CD4-positive, alpha-beta T cell treated with Interleukin-10 for 1 hour (primary cell): ENCODE measurements around the gene SH3TC1.
A peak's percentile ranks its signal among the peaks of the same experiment; 100 is the strongest.

Experiments used
- DNase-seq: peaks from one replicate; pipeline ENCODE4 v3.0.0-alpha.2; 2020

SH3TC1 gene

DNA sequence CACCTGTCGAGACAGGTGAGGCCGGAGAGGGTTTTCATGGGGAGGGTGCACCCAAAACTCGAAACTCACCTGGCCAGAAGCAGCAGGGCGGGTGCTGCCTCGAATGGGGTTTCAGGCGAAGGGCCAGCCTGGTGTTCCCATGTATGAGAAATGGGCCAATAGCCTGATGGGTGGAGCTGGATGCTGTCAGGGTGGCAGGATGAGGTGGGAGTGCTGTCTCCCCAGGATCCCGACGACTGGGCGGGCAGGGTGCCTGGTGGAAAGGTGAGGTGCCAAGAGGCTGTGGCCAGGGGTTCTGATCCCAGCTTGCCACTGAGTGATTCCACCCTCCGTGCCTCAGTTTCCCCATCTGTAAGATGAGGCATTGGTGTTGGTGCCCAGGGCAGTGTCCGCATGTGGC is 16.8 kb upstream of the SH3TC1 start:
- DNase-seq, result no peak

DNA sequence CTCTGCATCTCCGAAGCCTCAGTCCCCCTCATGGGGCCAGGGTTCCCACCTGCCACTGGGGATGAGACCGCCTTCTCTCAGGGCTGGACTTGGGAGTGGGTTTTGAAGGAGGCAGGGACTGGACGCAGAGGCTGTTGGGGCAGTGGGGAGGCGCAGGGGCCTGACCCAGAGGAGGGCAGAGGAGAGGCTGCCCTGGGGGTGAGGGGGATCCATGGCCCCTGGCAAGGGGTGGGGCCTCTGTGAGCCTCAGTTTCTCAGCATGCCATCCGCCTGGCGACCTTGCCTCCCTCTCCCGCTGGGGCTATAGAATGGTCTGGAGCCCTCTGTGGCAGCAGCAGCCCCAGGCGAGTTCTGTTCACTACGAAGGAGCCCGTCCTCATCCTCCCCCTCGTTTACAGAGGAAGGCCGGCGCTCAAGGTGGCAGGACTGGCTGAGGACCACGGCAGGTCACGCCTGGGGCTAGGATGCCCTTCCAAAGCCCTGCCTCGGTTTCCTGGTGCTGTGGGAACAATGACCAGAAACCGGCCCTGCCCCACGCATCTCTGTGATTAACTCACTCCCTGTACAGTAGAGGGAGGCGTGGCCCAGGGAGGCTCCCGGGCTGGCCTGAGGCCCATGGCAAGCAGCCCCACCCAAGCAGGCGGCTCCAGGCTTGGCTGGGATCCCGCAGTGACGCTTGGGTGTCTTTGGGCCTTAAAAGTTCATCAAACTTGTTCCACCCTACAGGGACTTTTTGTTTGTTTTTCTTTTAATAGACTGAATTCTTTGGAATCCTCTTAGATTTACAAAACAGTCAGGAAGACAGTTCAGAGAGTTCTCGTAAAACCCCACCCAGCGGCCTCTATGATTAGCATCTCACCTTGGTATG is 16.0 kb upstream of the SH3TC1 start:
- DNase-seq, result no peak

DNA sequence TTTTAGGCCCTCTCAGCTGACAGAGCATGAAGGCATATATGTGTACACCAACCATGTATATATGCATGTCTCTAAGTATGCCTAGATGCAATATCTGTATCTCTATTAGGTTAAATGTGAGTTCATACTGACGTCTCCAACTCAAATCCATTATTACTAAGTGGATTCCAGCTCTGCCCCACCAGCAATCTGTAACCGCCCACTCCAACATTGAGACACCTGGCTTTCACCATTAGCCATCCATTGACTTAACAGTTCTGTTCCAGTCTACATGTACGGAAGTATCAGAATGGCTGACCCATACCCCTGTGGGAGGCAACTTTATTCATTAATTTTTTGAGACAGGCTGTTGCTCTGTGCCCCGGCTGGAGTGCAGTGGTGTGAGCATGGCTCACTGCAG is 15.0 kb upstream of the SH3TC1 start:
- DNase-seq, result no peak

DNA sequence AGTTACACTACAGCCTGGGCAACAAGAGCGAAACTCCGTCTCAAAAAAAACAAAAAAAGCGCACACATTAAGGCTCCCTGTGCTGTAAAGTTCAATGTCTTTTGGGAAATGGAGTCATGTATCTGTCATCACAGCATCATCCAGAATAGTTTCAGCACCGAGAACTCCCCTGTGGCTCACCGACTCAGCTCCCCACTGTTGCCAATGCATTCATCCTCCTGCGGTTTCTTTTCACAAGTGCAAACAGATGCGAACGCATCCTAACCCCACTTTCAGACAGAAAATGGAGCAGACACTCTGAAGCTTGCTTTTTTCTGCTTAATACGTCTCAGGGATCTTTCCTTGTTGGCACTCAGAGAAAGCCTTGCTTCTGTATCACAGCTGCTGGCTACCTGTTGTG is 13.8 kb upstream of the SH3TC1 start:
- DNase-seq, result no peak

DNA sequence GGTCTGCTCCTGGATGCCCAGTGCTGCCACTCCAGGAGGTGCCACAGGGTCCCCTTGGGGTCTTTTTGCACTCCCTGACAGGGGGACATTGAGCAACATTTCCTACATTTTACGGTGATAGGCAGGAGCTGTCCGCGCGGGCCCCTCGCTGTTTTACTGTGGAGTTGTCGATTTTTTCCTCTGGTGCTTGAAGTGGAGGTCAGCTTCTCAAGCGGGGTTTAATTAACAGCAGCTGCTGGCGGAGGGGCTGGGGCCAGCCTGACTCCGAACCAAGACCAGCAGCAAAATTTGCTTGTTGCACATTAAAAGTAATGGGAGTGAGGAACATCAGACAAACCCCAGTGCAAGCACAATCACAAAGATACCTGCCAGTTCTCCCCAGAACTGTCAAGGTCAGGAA is 13.2 kb upstream of the SH3TC1 start:
- no peak for DNase-seq

DNA sequence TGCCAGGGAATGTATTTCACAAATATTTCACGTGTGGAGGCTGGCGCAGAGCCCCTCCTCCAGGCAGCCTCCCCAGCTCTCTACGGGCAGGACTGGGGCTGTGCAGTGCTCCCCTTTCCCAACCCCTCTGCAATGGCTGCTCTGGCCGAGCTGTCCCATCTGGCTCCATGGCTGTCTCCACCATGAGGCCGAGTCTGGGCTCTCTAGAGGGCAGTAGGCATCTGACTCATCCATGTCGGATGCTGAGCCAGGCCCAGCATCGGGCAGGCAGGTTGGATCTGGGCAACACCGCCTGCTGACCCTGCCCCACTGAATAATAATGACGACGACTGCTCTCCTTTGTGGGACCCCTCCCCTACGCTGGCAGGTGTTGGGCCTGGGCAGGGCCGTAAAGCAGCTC is 11.0 kb upstream of the SH3TC1 start:
- no peak for DNase-seq

DNA sequence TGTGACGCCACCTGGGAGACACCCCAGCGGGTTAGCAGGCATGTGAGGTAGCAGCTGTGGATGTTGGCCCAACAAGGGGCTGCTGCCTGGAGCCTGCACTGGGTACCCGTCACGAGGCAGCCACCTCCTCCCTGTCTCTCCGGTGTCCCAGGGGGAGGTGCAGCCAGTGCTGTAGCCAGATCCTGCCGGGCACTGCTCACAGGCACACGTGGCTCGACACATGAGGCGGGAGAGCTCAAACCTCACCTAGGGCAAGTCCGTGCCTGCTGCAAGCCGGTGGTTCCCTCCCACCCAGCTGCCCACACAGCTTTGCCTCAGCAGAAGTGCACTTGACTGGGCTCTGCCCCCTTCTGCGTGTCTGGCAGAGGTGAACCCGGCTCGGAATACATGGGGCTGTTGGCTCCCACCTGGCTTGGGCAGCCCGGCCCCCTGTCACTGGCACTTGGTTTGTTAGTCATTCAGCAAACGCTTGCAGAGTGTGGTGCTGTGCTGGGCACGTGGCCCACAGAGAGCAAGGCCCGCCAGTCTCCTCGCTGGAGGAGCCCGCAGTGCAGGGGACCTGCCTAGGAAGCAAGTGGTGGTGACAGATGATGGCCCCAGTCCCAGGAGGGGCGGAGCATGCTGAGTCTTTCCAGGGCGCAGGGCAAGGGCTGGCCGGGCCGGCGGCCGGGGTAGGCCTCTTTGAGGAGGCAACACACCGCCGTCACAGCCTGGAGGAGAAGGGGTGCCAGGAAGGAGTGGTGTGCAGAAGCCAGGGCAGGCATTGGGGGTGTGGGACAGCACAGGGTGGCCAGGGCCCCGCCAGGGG is 10.1 kb upstream of the SH3TC1 start:
- DNase-seq, result no peak

DNA sequence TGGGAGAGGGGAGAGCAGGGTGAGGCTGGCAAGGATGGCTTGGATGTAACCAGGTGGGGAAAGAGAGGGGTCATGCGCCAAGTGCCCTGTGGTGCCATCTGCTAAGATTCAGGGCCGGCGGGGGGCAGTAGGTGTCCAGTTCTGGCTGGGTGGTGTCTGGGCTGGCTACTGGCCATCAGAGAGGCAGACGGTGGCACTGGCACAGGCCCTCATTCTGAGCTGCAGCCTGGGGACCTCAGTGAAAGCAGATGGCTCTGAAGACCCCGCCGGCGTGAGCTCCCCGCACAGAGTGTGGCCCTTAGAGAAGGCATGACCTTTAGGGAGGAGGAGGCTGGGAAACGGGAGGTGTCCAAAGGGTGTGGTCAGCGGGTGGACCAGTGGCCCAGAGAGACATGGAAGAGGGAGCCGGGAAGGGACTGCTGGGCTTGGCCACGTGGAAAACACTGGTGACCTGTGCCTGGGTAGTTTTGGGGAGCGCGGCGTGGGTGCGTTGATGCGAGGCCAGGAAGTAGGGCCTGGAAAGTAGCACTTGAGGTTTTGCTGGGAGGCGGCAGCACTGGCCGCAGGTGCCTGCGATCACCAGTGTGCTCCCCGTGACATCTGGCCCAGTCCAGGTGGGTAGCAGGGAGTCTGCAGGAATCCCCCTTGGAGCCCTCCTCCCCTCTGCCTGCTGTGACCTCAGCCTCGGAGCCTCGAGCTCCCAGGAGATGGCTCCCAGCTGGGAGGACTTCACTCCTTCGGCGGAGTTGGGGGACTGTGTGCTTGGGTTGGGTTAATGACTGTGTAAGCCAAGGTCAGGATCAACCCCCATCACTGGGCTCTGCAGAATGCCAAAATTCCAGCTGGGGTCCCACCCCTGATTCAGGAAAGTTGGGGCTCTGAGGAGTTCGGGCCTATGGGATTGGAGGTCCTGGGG is 9.3 kb upstream of the SH3TC1 start:
- no peak for DNase-seq

DNA sequence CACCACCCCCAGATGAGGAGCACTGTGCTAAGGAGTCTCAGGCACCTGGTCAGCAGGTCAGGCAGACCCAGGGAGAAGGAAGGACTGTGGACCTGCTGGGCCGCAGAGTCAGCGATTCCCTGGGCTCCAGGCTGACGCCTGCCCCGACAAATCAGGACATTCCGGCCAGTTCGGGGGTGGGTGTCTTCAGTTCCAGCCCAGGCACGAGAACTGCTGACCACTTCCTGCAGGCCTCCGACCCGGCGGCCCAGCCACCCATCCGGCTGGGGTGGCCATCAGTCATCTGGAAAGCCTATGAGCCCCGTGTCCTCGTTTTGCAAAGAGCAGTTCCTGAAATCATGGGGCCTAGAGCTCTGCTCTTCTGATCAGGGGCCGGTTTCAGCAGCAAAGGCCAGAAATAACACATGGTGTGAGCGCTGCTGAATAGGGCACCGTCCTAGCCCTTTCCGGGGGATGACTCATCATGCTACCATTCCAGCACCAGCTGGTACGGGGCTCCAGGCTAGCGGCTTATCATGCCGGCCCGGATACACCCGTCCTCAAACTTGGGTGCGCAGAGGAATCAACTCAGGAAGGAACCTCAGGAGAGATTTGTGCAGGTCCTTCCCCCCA is 7.8 kb upstream of the SH3TC1 start:
- no peak for DNase-seq

DNA sequence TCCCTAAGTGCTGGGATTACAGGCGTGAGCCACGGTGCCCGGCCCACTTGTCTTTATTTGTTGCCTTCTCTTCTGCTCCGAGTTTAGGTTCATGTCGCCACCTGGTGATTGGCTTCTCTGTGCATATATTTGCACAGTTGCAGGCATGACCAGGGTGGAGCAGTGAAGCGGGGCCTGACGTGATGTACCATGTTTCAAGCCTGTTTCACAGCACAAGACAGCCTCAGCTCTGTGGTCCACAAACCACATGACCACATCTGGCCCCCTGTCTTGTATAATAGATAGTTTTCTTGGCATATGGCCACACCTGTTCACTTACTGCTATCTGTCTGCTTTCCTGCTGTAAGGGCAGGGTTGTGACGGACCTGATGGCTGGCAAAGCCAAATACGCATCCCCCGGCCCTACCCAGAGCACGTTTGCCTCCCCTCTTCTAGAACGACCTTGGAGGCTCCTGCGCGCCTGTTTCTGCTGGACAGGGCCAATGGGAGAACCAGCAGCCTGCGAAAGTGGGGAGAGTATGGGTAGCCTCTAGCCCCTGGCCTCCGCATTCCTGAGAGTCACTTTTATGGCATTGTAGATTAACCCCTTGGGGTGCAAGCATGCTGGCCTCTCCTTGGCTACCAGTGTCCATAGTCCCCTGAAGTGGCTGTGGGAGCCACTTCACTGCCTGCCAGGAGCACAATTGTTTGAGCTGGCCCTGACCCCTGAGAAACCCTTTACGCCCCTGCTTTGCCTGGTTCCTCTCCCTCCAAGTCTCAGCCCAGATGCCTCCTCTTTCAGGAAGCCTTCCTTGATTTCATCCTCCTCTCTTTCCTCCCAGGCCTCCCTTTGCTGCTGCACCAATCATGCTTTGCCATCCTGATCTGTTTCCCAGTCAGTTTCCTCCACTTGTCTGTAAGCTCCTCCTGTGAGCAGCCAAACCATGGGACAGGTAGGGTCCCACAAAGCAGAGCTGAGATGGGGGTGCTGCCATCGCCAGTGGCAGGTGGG is 6.0 kb upstream of the SH3TC1 start:
- DNase-seq, result peak; percentile 33

DNA sequence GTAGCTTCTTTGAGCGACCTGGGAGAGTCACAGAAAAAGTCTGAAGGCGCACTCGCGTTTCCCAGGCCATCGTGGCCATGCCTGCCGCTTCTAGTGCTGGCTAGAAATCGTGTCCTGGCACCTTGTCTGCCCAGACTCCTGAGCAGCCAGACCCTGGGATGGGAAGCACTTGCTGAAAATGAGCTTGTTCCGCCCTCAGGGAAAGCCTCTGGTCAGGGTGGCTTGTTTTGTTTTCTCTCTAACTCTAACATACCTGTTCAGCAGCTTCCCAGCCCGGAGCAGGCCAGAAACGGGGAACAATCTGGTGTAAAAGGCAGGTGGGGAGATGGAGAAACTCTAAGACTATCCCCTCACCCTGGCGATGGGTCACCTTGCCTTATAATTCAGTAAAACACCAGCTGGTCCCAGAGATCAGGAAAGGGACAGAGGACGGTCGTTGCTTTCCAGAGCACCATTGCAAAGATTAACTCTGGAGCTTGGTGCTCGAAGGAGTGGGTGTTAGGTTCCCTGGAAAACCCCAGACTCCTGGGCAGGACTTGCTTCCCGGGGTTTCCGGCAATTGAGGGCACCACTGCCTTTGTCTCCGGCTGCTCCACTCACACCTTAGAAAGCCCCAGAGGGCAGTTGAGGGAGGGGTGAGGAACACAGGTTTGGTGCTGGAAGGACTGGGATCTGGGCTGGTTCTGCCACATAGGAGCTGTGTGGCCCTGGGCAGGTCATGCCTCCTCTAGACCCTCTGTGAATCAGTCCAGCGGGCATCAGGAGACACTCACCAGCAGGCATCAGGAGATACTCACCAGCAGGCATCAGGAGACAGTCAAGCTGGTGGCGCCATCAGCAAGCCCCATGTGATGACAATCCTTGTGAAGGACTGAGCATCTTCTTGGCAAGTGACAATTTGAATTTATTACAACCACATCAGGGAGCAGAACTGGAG is 4.5 kb upstream of the SH3TC1 start:
- DNase-seq, result no peak

DNA sequence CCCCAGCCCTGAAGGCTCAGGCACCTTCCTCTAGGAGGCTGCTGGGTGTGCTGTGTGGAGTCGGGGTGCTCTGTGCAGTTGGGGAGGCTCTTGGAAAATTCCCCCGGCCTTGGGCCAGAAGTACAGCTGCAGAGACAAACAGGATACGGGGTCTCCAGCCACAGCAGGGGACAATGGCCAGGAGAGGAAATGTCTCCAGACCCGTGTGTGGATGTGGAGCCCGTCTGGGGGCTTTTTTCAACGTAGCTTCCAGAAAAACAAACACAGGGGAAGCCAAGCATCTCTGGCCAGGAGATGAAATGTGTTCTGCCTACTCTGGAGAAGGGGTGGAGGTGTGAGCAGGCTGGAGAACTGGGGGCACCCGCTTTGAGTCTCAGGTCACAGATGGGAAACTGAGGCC is 3.7 kb upstream of the SH3TC1 start:
- DNase-seq, result no peak

DNA sequence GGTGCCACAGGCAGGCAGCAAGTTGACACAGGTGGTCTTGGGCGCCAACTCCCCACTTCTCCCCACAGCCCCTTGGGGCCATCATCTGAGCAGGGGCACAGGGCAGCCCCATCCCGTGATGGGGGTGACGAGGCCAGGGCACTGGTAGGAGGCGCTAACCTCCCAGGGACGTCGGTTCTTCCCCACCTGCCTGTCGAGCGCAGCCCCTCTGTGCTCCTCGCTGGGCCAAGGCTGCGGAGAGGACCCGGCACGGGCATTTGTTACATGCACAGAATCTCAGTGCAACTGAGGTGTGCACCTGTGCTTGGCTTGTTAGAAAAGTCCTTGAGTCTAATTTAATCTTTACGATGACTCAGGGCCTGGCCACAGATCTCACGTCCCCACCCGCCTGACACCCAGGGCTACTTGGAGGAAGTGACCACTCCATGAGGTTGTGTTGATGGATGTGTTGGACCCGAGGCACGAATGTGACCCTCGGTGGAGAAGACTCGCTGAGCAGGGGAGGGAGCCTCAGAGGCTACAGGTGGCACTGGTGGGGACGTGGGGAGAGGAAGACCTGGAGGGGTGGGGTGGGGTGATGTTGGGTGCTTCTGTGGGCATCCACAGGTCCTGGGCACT is 3.1 kb upstream of the SH3TC1 start:
- DNase-seq, result no peak

DNA sequence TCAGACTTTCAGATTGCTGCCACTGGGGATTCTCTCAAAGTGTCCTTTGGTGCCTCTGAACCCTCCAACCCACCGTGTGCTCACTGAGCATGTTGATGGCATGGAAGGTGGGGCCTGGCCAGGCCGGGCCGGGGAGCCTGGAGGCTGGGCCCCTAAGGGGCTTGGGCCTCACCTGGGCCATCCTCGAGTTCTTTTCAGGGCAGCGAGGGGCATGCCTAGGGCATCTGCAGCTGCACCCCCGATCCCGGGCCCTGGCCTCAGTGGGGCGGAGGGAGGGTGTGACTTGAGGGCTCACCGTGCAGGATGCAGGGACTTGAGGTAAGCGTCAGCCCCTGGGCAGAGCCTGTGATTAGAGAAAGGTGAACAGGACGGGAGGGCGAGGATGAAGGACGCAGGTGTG is 1.6 kb upstream of the SH3TC1 start:
- DNase-seq, result no peak

DNA sequence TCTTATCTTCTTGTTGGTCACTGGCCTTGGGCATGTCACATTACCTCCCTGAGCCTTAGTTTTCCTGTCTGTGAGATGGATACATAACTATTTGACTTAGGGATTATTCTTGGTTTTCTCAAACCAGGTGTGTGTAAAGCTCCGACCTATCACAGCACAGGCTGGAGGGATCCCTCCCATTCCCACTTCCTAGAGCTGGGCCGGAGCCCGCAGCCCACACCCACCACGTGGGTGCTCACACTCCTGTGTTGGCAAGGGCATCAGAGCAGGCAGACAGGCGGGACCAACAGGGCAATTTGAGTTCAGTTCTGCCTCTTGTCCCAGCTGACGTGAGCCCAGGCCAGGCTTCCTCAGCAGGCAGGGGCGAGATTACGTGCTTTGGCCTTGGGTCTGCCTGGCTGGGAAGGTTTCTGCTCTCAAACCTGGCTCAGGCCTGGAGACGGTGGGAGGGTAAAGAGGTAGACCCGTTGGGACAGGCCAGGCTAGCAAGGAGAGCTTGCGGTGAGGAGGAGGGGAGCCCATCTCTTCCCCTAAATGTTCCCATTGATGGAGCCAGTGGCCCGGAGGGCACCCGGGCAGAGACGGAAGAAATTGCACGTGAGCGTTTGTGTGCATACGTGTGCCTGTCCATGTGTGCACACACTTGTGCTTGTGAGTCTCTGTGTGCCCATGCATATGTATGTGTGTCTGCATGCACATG is 734 bp upstream of the SH3TC1 start:
- DNase-seq, result no peak

DNA sequence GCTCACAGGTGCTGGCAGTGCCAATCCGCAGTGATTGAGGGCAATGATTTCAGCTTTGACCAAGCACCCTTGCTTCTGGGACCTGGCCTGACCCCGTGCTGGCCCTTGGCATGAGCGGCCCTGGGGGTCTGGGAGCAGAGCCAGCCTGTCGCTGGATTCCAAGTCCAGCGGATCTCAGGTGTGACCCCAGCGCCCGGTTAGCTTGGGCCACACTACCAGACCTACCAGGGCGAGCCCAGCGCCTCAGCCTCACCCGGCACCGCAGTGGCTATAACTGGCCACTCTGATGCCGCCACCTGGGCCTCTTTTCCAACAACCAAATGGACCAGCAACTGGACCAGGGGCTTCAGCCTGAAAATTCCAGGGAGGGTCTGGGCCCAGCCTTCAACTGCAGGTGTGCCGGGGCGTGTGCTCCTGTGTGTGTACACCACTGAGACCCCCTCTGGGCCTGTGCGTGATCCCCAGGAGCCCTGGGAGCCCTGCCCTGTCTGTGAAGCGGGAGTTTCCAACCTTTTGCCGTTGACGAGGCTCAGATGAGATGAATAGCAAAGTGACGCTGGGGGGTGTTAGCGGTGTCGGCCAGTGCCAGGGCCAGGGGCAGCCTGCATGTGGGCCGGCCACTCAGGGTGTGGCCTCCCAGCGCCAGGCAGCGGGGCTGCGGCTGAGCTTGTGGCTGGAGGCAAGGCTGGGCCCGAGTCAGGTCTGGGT is 658 bp downstream of the SH3TC1 start:
- peak; percentile 26 for DNase-seq

DNA sequence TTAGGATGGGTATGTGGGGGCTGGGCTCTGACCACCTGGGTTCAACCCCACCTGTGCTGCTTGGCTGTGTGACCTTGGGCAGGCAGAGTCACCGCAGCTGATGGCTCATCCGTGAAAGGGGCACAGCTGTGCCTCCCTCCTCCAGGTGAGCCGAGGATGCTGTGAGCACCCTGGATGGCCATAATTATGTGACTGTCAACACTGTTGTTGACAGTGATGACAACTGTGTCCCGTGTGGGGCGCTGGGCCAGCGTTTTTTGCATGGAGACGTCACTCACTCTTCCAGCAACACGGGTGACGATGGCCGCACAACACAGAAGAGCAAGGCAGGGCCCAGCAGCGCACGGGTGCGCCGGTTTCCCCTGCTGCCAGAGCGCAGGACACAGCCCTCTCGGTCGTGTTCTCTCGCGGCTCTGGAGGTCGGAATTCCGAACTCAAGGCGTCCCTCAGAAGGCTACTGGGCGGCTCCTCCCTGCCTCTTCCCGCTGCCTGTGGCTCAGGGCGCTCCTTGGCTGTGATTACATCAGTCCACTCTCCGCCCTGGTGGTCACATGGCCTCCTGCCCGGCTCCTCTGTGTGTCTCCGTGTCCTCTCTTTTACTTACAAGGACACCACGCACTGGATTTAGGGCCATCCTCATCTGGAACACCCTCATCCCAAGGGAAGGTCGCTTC is 1.3 kb downstream of the SH3TC1 start:
- DNase-seq, result peak; percentile 43

DNA sequence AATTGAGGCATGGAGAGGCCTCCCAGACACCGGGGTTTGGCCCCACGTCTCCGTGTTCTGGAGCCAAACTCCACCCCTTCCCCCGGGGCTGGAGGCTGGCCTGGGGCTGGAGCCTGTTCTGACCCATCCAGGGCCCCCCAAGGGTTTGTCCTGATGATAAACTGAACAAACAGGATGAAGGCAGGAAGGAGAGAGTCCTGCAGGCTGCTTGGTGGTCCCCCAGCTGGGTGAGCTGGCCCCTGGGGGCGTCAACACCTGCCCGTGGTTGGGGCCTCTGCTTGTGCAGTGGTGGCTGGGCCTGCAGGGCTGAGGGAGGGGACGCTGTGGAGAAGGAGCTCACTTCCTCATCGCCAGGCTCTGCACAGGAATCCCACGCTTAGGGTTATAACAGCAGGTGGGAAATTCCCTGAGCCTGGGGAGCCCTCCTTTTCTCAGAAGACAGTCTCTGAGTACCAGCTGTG is 2.3 kb downstream of the SH3TC1 start:
- DNase-seq, result peak; percentile 52
